Stimulated activated CD4-positive, alpha-beta T cell treated with anti-CD3 and anti-CD28 coated beads, TNF-alpha, amount 100 ng/mL, for 1 hour (primary cell): ENCODE data around the gene GART.
"Not testable (repeated sequence)": the region's sequence is repeated elsewhere in the genome, so short reads cannot be mapped to it uniquely, and the experiment has no call there.

Experiments
- DNase-seq, 3 donors: peaks; one replicate each; pipeline ENCODE4 v3.0.0-alpha.2; 2020; ENCODE audit warnings: low read depth in 3 of 3, low spot score in 1 of 3

GART gene

DNA sequence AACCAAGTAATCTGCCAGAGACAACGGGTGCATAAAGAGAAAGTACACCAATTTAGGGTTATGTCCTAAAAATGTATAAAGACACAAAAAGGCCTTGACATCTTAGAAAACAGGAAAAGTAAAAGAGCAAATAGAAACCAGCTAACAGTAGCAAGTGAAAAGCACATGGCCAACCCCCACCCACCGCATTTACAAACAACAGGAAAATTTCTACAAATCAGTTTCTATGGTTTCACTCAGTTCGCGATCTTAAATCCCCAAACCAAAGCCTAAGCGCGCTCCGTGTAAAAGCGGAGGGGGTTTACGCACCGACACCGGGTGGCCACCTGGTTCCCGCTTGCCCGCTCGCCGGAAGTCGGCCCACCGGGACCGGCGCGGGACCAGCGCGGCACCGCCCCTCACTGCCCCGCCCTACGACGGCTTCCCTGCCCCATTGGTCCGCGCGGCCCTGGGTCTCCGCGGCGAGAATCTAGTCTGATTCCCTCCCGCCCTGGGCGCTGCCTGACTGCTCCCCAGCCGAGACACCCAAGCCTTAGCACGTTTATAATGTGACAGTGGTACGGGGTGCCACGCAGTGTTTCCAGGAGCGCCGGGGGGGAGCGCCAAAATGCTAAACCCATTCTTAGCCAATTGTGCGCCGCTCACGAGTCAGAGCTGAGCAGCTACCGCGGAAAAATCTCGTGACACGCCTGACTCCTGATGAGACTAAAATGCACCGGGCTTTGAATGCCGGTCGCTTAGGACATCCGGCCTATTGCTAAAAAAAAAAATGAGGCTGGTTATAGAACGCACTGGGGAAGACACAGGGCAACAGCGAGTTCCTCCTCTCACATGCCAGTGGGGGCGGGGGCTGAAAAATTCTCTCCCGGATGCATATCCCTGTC, at the start of gene GART:
TSS of gene GART (minus strand) at position 362 of the 884 bp plus-strand sequence. CDS start 2,802 bp downstream, outside the sequence.
- peak; percentile 43 to 73 (median 49) for DNase-seq

- peak; percentile 68 to 84 (median 73) for DNase-seq
Measured at GRCh38 chr21:33588485-33589335, 46.8 kb upstream of the GART start, which contains the start of gene DONSON. DONSON (minus strand) TSS chr21:33588684; CDS start chr21:33588641, 43 bp downstream.

DNA sequence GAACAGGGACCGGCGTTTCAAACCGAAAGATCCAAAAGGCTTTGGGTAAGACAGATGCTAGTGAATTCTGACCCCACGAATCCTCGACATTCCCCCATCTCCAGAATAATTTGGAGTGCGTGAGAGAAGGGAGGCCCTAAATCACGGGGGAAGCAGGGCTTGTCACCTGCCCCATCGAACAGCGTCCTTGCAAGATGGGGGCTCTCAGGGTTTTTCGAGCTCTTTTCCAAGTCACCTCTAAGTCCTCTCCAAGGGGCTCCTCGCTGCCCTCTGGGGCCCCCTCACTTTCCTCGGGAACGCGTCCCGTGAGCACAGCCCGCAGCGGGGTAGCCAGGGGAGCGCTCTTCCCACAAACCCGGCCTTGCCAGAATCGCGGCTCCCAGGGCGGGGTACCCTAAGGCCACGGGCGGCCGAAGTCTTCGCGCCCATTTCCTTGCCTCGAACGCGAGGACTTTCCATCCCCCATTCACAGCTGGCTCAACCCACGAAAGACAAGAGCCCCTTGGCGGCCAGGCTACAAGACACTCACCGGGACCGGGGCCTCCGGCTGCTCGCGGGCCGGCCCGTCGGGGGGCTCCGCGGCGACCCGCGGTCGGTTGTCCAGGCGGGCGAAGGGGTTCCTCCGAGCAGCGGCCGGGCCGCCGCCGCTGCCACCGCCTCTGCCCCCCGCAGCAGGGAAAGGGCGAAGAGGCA, 46.0 kb upstream of the GART start:
- DNase-seq, result no peak

DNA sequence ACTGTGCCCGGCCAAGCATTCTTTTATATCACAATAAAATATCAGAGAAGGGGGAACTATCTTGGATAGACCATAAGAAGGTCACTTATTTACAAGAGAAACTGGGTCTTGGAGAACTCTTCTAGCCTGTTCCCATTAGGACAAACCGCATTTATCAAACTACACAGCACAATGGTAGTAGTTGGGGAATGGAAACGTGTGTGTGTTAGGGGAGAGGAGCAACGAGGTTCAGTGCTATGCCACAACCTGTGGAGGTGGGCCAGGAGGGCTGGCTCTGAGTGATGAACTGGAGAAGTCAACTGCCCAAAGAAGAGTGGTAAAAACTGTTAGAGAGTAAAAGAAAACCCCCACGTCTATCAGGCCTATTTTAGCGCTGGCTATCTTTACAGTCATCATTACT, 45.0 kb upstream of the GART start:
- no peak for DNase-seq

GRCh38 chr21:33584455-33584854, 42.5 kb upstream of the GART start:
- no peak for DNase-seq

DNA sequence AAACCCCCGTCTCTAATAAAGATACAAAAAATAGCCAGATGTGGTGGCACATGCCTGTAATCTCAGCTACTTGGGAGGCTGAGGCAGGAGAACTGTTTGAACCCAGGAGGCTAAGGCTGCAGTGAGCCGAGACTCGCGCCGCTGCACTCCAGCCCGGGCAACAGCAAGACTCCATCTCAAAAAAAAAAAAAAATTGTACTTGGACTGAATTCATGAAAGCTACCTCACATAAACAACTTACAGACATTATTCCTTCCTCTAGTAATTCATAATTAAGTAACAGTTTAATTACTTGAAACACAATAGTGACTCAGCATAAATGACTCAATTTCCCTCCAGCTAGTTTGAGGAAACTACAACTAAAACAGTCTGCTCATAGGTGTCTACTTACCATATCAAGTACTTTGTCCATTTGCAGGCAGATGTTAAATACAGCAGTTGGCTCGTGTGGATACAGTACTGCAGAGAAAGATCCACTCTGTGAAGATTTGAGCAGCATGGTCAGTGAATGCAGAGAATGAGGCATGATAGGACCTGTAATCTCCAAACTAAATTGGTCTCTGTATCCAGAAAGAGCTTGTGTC, 37.1 kb upstream of the GART start:
- DNase-seq, result no peak

DNA sequence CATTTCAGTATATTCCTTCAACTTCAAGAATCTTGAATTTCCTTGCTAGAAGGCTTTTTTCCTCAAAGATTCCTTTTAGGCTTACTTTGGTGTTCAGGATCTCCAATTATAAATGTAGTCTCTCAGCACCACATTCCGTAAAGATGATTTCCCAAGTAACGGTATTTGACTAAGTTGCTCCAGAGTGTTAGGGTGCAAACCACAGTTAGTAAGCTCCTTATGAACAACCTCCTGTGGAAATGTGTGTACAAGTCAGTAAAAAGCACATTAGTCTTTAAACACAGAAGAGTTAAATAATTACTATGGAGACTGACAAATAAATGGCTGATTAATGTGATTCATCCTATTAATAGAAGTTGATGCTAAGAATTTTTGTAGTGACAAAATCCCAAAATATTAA, 36.3 kb upstream of the GART start:
- no peak for DNase-seq

- DNase-seq, result not testable (repeated sequence)
Measured at GRCh38 chr21:33576741-33577141, 34.8 kb upstream of the GART start.

DNA sequence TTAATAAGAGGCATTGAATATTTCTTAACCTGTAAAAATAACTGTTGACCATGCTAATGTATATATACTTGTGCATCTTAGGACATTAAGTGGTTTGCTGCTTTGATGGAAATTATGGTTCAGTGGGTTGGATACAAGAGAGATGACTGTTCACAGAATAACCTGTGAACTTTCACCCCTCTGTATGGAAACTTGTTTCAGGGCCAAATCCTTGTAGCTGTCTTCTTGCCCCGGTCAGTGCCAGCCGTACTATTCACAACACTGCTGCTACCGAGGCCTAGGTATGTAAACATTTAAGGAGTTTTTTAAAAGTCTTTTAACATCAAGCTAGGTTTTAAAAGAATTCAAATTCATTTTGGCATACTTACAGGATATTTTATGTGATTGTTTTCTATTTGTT, 30.4 kb upstream of the GART start:
- no peak for DNase-seq

DNA sequence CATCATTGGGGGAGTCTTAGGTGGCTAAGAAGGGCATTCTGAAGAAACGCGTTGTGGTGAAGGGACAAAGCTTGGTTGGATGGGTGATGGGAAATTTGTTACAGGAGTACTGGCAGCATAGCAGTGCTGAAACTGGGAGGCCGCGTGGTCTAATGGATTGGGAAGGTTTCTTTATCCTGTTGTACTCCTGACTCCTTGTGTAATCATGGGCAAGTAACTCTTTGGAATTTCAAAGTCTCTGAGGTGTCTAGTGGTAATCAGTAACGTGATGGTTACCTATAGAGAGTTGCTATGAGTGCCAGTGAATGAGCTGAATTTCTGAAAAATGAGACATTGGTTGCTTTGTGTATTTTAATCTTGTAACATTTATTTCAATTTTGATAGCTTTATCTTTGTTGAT, 28.1 kb upstream of the GART start:
- DNase-seq, result no peak

GRCh38 chr21:33568448-33568847, 26.5 kb upstream of the GART start:
- DNase-seq, result no peak

- no peak for DNase-seq
Measured at GRCh38 chr21:33567914-33568313, 26.0 kb upstream of the GART start.

- DNase-seq, result no peak
Measured at GRCh38 chr21:33566514-33566913, 24.6 kb upstream of the GART start.

DNA sequence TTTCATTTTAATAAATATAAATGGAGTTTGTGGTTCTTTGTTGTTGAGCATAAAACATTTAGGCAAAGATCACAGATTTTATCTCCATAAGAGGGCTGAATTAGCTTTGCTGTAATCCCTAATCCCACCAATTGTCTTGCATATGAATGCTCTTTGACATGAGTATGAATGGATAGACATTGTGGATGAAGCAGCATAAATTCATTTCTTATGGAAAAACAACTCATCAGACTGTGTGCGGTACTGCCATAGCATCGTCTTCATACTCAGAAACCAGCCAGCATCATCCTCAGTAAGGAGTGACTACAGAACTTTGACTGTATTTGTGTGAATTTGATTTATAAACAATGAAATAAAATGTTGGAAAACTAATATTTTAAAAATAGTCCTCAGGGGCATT, 20.5 kb upstream of the GART start:
- DNase-seq, result no peak

- DNase-seq, result no peak
Measured at GRCh38 chr21:33561373-33561772, 19.5 kb upstream of the GART start.

GRCh38 chr21:33560965-33561364, 19.0 kb upstream of the GART start:
- DNase-seq, result no peak

- DNase-seq, result no peak
Measured at GRCh38 chr21:33559813-33560212, 17.9 kb upstream of the GART start.

GRCh38 chr21:33558777-33559421, 17.0 kb upstream of the GART start:
- DNase-seq, result no peak

DNA sequence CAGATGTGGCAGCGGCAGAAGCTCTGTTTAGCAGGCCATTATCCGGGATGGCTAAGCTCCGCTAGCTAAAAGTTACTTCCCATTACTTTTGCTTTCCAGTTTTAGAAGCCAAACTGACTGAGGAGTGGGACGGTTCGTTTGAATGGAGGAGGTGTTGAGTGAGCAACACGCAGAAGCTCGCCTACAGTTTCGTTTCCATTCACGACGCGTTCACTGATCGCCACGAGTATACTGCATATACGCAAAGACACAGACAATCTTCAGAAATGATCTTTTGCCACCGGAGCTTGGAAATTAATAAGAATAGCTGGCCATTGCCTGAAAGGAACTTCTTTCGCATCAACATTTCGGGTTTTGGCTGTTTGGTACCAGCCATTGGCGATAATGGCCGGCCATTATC, 15.5 kb upstream of the GART start:
- DNase-seq, result no peak

- no peak for DNase-seq
Measured at GRCh38 chr21:33554982-33555344, 13.0 kb upstream of the GART start.
